ENCODE measurements around the gene SPAG16.

DNA sequence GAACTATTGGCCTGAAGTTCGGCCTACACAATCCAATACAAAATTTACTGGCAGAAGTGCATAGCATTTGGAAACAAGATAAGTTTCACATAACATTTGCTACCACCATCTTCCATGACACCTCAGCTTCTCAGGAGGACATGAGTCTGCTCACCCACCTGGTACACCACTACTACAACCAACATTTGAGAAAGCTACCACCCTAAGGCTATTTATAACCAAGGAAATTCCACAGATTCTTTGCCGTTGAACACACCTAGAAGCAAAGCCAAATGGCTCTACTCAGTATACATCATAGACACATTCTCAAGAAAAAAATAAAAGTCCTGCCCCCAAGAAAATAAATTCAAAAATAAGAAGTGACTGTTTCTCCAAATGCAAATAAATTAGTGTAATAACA lies 145.3 kb downstream of the SPAG16 start:
- TF ChIP-seq, protein P1, sequence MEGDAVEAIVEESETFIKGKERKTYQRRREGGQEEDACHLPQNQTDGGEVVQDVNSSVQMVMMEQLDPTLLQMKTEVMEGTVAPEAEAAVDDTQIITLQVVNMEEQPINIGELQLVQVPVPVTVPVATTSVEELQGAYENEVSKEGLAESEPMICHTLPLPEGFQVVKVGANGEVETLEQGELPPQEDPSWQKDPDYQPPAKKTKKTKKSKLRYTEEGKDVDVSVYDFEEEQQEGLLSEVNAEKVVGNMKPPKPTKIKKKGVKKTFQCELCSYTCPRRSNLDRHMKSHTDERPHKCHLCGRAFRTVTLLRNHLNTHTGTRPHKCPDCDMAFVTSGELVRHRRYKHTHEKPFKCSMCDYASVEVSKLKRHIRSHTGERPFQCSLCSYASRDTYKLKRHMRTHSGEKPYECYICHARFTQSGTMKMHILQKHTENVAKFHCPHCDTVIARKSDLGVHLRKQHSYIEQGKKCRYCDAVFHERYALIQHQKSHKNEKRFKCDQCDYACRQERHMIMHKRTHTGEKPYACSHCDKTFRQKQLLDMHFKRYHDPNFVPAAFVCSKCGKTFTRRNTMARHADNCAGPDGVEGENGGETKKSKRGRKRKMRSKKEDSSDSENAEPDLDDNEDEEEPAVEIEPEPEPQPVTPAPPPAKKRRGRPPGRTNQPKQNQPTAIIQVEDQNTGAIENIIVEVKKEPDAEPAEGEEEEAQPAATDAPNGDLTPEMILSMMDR (IDR thresholded peaks at IDR 0.05) = no peak
- TF ChIP-seq POLR2A (IDR thresholded peaks at IDR 0.05) = no peak

Measured in heart left ventricle (tissue), 13 donors.